Neural cell (in vitro differentiated cells): ENCODE results near the gene ZFYVE28. TPM values are rescaled to one million over a fixed set of nuclear protein-coding genes. Genes with fewer than 3 reads are reported as not detected.

Source experiments
- H2AFZ ChIP-seq: fragments of 200-600, 300-800 bp; sonication (generic), shearing (Covaris generic); 2 replicates; pipeline ENCODE4 v1.6.0; 2014; ENCODE audit warnings: low read depth, mild to moderate bottlenecking, antibody characterized with exemption, low read length, moderate library complexity
- H3F3A ChIP-seq: fragments of 200-600 bp; shearing (Covaris generic); 2 replicates; pipeline ENCODE4 v1.6.1; 2016; ENCODE audit warnings: mild to moderate bottlenecking, moderate library complexity, mixed read lengths, antibody characterized with exemption, low read length; ENCODE audit not compliant: insufficient read depth, poor library complexity, severe bottlenecking
- H3K27ac ChIP-seq: fragments of 200-600, 300-800 bp; sonication (generic), shearing (Covaris generic); 2 replicates; pipeline ENCODE4 v1.5.1; 2014; ENCODE audit warnings: mild to moderate bottlenecking, low read length, moderate library complexity
- H3K27me3 ChIP-seq: fragments of 300-800, 200-600 bp; sonication (generic), shearing (Covaris generic); 2 replicates; pipeline ENCODE4 v1.6.0; 2014; ENCODE audit warnings: mild to moderate bottlenecking, low read depth, low read length, moderate library complexity; ENCODE audit not compliant: insufficient read depth
- H3K36me3 ChIP-seq: fragments of 300-800, 200-600 bp; sonication (generic), shearing (Covaris generic); 2 replicates; pipeline ENCODE4 v1.5.1; 2014; ENCODE audit warnings: mild to moderate bottlenecking, antibody characterized with exemption, low read length, moderate library complexity; ENCODE audit not compliant: insufficient read depth
- H3K4me2 ChIP-seq: fragments of 300-800, 200-600 bp; sonication (generic), shearing (Covaris generic); 2 replicates; pipeline ENCODE4 v1.6.0; 2014; ENCODE audit warnings: mild to moderate bottlenecking, low read length
- H3K4me3 ChIP-seq: fragments of 300-800, 200-600 bp; sonication (generic), shearing (Covaris generic); 2 replicates; pipeline ENCODE4 v1.5.1; 2014; ENCODE audit warnings: mild to moderate bottlenecking, low read length, moderate library complexity
- H3K79me2 ChIP-seq: fragments of 200-600 bp; shearing (Covaris generic); replicated peaks from 2 replicates; pipeline ENCODE4 v1.6.0; 2014; ENCODE audit warnings: mild to moderate bottlenecking, low read length, moderate library complexity; ENCODE audit not compliant: insufficient read depth
- H3K9ac ChIP-seq: fragments of 300-800, 200-600 bp; sonication (generic), shearing (Covaris generic); 2 replicates; pipeline ENCODE4 v1.6.1; 2016; ENCODE audit warnings: mild to moderate bottlenecking, low read length, mixed read lengths
- H3K9me2 ChIP-seq: fragments of 200-600 bp; shearing (Covaris generic); 2 replicates; pipeline ENCODE4 v1.6.1; 2016; ENCODE audit warnings: mild to moderate bottlenecking, low read length, mixed read lengths; ENCODE audit not compliant: insufficient read depth
- H3K9me3 ChIP-seq: fragments of 200-600, 300-800 bp; sonication (generic), shearing (Covaris generic); 2 replicates; pipeline ENCODE4 v1.6.1; 2016; ENCODE audit warnings: mild to moderate bottlenecking, mixed run types, low read length, moderate library complexity, mixed read lengths
- H4K20me1 ChIP-seq: fragments of 200-600 bp; shearing (Covaris generic); 2 replicates; pipeline ENCODE4 v1.6.1; 2016; ENCODE audit warnings: mild to moderate bottlenecking, mixed run types; ENCODE audit not compliant: insufficient read depth
- EP300 ChIP-seq: fragments of 450-650 bp; conservative IDR thresholded peaks from 2 replicates; pipeline ENCODE4 v1.6.1; 2014; ENCODE audit warnings: antibody characterized with exemption, mild to moderate bottlenecking, moderate library complexity; ENCODE audit not compliant: poor library complexity, severe bottlenecking
- EZH2 ChIP-seq: fragments of 200-600, 300-800 bp; shearing (Covaris generic), sonication (generic); IDR thresholded peaks from 2 replicates; pipeline ENCODE4 v1.6.1; 2014; ENCODE audit warnings: antibody characterized with exemption, low read length, borderline replicate concordance, mild to moderate bottlenecking; ENCODE audit not compliant: insufficient read depth, poor library complexity, severe bottlenecking
- MXI1 ChIP-seq: fragments of 450-650 bp; conservative IDR thresholded peaks from 2 replicates; pipeline ENCODE4 v1.6.1; 2014; ENCODE audit warnings: antibody characterized with exemption, mild to moderate bottlenecking; ENCODE audit not compliant: poor library complexity, severe bottlenecking
- POLR2AphosphoS5 ChIP-seq: IDR thresholded peaks from 2 replicates; pipeline ENCODE4 v1.6.1; 2012
- RAD21 ChIP-seq: fragments of 450-650 bp; conservative IDR thresholded peaks from 2 replicates; pipeline ENCODE4 v1.6.1; 2014; ENCODE audit warnings: antibody characterized with exemption, mild to moderate bottlenecking, moderate library complexity
- SMC3 ChIP-seq: fragments of 450-650 bp; conservative IDR thresholded peaks from 2 replicates; pipeline ENCODE4 v1.6.1; 2014; ENCODE audit warnings: antibody characterized with exemption, mild to moderate bottlenecking, moderate library complexity; ENCODE audit not compliant: poor library complexity
- TAF1 ChIP-seq: IDR thresholded peaks from 2 replicates; pipeline ENCODE4 v1.6.1; 2012; ENCODE audit warnings: low read depth
- polyA plus RNA-seq: library from polyadenylated mRNA; depleted of rRNA; stranded (reverse); fragments of >200 nt; gene quantifications from 2 replicates; pipeline ENCODE4 v1.2.3, GENCODE V29; 2014
- TF ChIP-seq, protein P1 (sequence below): IDR thresholded peaks from 2 replicates; pipeline ENCODE4 v1.6.1; 2012; ENCODE audit warnings: borderline replicate concordance
- TF ChIP-seq, protein P2 (sequence below): fragments of 450-650 bp; IDR thresholded peaks from 2 replicates; pipeline ENCODE4 v1.5.1; 2014; ENCODE audit warnings: antibody characterized with exemption, mild to moderate bottlenecking, moderate library complexity; ENCODE audit not compliant: poor library complexity, severe bottlenecking

ZFYVE28 gene
- polyA plus RNA-seq, 1 donor from 2014 or later = 2.4 TPM

DNA sequence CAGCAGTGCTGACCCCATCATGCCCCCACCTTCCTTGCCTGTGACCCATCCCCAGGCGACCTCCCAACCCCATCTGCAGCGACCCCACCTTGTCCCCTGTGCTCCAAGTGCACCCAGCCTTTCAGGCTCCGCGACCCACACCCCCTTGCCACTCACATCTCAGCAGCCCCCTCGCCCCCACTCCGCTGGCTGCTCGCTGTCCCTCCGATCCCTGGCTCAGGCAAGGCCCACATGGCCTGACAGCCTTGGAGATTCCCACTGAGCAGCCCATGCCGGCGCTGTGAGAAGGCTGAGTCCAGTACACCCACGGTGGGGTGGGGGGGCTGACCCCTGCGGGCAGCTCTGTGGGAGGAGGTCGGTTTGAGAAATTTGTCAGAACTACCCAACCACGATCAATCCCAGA, 9.1 kb downstream of the ZFYVE28 start:
- no peak overlapping the region for H2AFZ ChIP-seq
- no peak overlapping the region for H3K4me3 ChIP-seq
- no peaks in the 10 kb centered on the region for H3K9me3 ChIP-seq
- no peaks in the 10 kb centered on the region for H3K9me2 ChIP-seq
- no peaks in the 10 kb centered on the region for H4K20me1 ChIP-seq
- H3K36me3 ChIP-seq = no peaks in the 10 kb centered on the region
- TF ChIP-seq SMC3 = no peak
- TF ChIP-seq, protein P1, sequence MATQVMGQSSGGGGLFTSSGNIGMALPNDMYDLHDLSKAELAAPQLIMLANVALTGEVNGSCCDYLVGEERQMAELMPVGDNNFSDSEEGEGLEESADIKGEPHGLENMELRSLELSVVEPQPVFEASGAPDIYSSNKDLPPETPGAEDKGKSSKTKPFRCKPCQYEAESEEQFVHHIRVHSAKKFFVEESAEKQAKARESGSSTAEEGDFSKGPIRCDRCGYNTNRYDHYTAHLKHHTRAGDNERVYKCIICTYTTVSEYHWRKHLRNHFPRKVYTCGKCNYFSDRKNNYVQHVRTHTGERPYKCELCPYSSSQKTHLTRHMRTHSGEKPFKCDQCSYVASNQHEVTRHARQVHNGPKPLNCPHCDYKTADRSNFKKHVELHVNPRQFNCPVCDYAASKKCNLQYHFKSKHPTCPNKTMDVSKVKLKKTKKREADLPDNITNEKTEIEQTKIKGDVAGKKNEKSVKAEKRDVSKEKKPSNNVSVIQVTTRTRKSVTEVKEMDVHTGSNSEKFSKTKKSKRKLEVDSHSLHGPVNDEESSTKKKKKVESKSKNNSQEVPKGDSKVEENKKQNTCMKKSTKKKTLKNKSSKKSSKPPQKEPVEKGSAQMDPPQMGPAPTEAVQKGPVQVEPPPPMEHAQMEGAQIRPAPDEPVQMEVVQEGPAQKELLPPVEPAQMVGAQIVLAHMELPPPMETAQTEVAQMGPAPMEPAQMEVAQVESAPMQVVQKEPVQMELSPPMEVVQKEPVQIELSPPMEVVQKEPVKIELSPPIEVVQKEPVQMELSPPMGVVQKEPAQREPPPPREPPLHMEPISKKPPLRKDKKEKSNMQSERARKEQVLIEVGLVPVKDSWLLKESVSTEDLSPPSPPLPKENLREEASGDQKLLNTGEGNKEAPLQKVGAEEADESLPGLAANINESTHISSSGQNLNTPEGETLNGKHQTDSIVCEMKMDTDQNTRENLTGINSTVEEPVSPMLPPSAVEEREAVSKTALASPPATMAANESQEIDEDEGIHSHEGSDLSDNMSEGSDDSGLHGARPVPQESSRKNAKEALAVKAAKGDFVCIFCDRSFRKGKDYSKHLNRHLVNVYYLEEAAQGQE = no peak
- no peak for TF ChIP-seq RAD21
- no peak for TF ChIP-seq EP300
- TF ChIP-seq TAF1 = no peak
- TF ChIP-seq EZH2 = no peak
- TF ChIP-seq, protein P2, sequence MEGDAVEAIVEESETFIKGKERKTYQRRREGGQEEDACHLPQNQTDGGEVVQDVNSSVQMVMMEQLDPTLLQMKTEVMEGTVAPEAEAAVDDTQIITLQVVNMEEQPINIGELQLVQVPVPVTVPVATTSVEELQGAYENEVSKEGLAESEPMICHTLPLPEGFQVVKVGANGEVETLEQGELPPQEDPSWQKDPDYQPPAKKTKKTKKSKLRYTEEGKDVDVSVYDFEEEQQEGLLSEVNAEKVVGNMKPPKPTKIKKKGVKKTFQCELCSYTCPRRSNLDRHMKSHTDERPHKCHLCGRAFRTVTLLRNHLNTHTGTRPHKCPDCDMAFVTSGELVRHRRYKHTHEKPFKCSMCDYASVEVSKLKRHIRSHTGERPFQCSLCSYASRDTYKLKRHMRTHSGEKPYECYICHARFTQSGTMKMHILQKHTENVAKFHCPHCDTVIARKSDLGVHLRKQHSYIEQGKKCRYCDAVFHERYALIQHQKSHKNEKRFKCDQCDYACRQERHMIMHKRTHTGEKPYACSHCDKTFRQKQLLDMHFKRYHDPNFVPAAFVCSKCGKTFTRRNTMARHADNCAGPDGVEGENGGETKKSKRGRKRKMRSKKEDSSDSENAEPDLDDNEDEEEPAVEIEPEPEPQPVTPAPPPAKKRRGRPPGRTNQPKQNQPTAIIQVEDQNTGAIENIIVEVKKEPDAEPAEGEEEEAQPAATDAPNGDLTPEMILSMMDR = no peak
- TF ChIP-seq POLR2AphosphoS5 = no peak
- TF ChIP-seq MXI1 = no peak
- no peak overlapping the region for H3K9ac ChIP-seq
- H3K79me2 ChIP-seq = no peaks in the 10 kb centered on the region
- no peaks in the 10 kb centered on the region for H3F3A ChIP-seq
- H3K27ac ChIP-seq = no peak overlapping the region
- no peak overlapping the region for H3K4me2 ChIP-seq
- peaks cover 30% of the 10 kb centered on the region for H3K27me3 ChIP-seq

DNA sequence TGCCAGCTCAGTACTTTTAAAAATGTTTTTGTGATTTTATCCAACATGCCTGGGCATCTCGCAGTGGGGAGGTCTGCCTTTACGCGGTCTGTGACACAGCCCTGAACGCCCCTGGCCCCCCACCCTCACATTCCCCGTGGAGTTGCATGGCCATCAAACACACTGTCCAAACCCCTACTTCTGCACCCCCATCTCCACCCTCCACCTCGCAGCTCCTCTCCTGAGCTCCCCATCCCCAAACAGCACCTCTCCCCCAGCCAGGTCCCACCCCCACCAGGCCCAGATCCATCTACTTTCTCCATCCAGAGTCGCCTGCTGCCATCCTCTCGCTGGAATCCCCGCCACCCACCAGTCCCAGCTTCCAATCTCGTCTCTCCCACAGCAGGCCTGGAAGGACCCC, 9.5 kb downstream of the ZFYVE28 start:
- no peak overlapping the region for H3K4me3 ChIP-seq
- no peaks in the 10 kb centered on the region for H3F3A ChIP-seq
- no peak overlapping the region for H3K9ac ChIP-seq
- H3K9me3 ChIP-seq = no peaks in the 10 kb centered on the region
- H2AFZ ChIP-seq = no peak overlapping the region
- H3K9me2 ChIP-seq = no peaks in the 10 kb centered on the region
- H4K20me1 ChIP-seq = no peaks in the 10 kb centered on the region
- H3K36me3 ChIP-seq = no peaks in the 10 kb centered on the region
- H3K27me3 ChIP-seq = peaks cover 26% of the 10 kb centered on the region
- H3K4me2 ChIP-seq = no peak overlapping the region
- H3K27ac ChIP-seq = no peak overlapping the region
- no peaks in the 10 kb centered on the region for H3K79me2 ChIP-seq
- no peak for TF ChIP-seq POLR2AphosphoS5
- TF ChIP-seq, protein P2 = no peak
